Karpas-422 (cell line): ENCODE data around the gene METTL9. TPM values are rescaled to one million over a fixed set of nuclear protein-coding genes. Genes with fewer than 3 reads are reported as not detected.
"Not testable (repeated sequence)": the region's sequence is repeated elsewhere in the genome, so short reads cannot be mapped to it uniquely, and the experiment has no call there.

ENCODE experiments used
- DNase-seq: peaks from one replicate; pipeline ENCODE4 v3.0.0-alpha.2; 2015
- H2AFZ ChIP-seq: fragments of 200-600 bp; sonication (generic); 2 replicates; pipeline ENCODE4 v1.6.1; 2014; ENCODE audit warnings: antibody characterized with exemption, low read length, mixed read lengths
- H3K27ac ChIP-seq: fragments of 200-600 bp; sonication (generic); 2 replicates; pipeline ENCODE4 v1.5.1; 2014; ENCODE audit warnings: mild to moderate bottlenecking, low read length, moderate library complexity
- H3K27me3 ChIP-seq: fragments of 200-600 bp; sonication (generic); 2 replicates; pipeline ENCODE4 v1.6.1; 2014; ENCODE audit warnings: low read length, mixed read lengths
- H3K36me3 ChIP-seq: fragments of 200-600 bp; sonication (generic); 2 replicates; pipeline ENCODE4 v1.6.1; 2014; ENCODE audit warnings: low read length, mixed read lengths; ENCODE audit not compliant: insufficient read depth
- H3K4me1 ChIP-seq: fragments of 200-600 bp; sonication (generic); 2 replicates; pipeline ENCODE4 v1.6.1; 2014; ENCODE audit warnings: mild to moderate bottlenecking, low read length, mixed read lengths
- H3K4me2 ChIP-seq: fragments of 200-600 bp; sonication (generic); 2 replicates; pipeline ENCODE4 v1.6.1; 2014; ENCODE audit warnings: low read length, low read depth, mild to moderate bottlenecking; ENCODE audit not compliant: poor library complexity, severe bottlenecking
- H3K4me3 ChIP-seq: fragments of 200-600 bp; sonication (generic); 2 replicates; pipeline ENCODE4 v1.5.1; 2014; ENCODE audit warnings: mild to moderate bottlenecking, antibody characterized with exemption, low read length, mixed read lengths
- H3K79me2 ChIP-seq: fragments of 200-600 bp; sonication (generic); 2 replicates; pipeline ENCODE4 v1.6.1; 2014; ENCODE audit warnings: mild to moderate bottlenecking, low read length, mixed read lengths
- H3K9ac ChIP-seq: fragments of 200-600 bp; sonication (generic); 2 replicates; pipeline ENCODE4 v1.6.0; 2014; ENCODE audit warnings: low read length
- H3K9me2 ChIP-seq: fragments of 200-600 bp; sonication (generic), shearing (Covaris generic); replicated peaks from 2 replicates; pipeline ENCODE4 v1.6.0; 2014; ENCODE audit warnings: mild to moderate bottlenecking, low read length, moderate library complexity; ENCODE audit not compliant: insufficient read depth
- H3K9me3 ChIP-seq: fragments of 300-700, 200-600 bp; sonication (generic); 2 replicates; pipeline ENCODE4 v1.6.1; 2014; ENCODE audit warnings: low read length, mixed read lengths
- H4K20me1 ChIP-seq: fragments of 200-600 bp; sonication (generic); 2 replicates; pipeline ENCODE4 v1.6.1; 2014; ENCODE audit warnings: mild to moderate bottlenecking, antibody characterized with exemption, low read length, low read depth; ENCODE audit not compliant: insufficient read depth
- total RNA-seq: library from RNA; depleted of rRNA; stranded (reverse); fragments of >200 nt; shearing (Covaris generic); gene quantifications from 2 replicates; pipeline ENCODE4 v1.2.3, GENCODE V29; 2014; ENCODE audit warnings: low replicate concordance

Gene METTL9
- total RNA-seq, 1 experiment from 2014 or later: 90.6 TPM

- Histone ChIP-seq H3K9me2 (no peaks in the 10 kb centered on the region), H3K4me3 (no peak overlapping the region), H3K79me2 (no peaks in the 10 kb centered on the region), H2AFZ (no peak overlapping the region), H3K36me3 (no peaks in the 10 kb centered on the region), H3K27me3 (no peaks in the 10 kb centered on the region), H3K4me1 (peaks cover 6% of the 10 kb centered on the region), H3K27ac (no peak overlapping the region), H3K9me3 (no peaks in the 10 kb centered on the region), H3K4me2 (no peak overlapping the region), H4K20me1 (no peaks in the 10 kb centered on the region), H3K9ac (no peak overlapping the region)
- DNase-seq: no peak
Measured at GRCh38 chr16:21667575-21667974, 68.2 kb downstream of the METTL9 start.

GRCh38 chr16:21673469-21673868, 74.1 kb downstream of the METTL9 start:
- Histone ChIP-seq H3K9ac (no peak overlapping the region), H3K9me3 (peaks cover 4% of the 10 kb centered on the region; the same call in 1 of the 2 replicates), H3K4me2 (no peak overlapping the region), H3K27ac (no peak overlapping the region), H3K79me2 (no peaks in the 10 kb centered on the region), H3K27me3 (no peaks in the 10 kb centered on the region), H3K4me1 (no peaks in the 10 kb centered on the region), H3K4me3 (no peak overlapping the region), H3K36me3 (no peaks in the 10 kb centered on the region), H3K9me2 (no peaks in the 10 kb centered on the region), H2AFZ (no peak overlapping the region), H4K20me1 (no peaks in the 10 kb centered on the region)
- DNase-seq: no peak

- not testable (repeated sequence) for H4K20me1 ChIP-seq, H2AFZ ChIP-seq, H3K79me2 ChIP-seq, H3K27ac ChIP-seq, H3K4me3 ChIP-seq, H3K4me1 ChIP-seq, H3K4me2 ChIP-seq, H3K9me3 ChIP-seq, H3K36me3 ChIP-seq, H3K27me3 ChIP-seq, H3K9me2 ChIP-seq, DNase-seq, H3K9ac ChIP-seq
Measured at GRCh38 chr16:21674456-21674855, 75.1 kb downstream of the METTL9 start.

- H3K9ac ChIP-seq, H3K9me3 ChIP-seq, H3K4me3 ChIP-seq, H3K4me2 ChIP-seq, H2AFZ ChIP-seq, H3K27me3 ChIP-seq, H3K9me2 ChIP-seq, H3K36me3 ChIP-seq, H4K20me1 ChIP-seq, H3K4me1 ChIP-seq, H3K79me2 ChIP-seq, DNase-seq, H3K27ac ChIP-seq: not testable (repeated sequence)
Measured at GRCh38 chr16:21680714-21681113, 81.3 kb downstream of the METTL9 start.

GRCh38 chr16:21683184-21683583, 83.8 kb downstream of the METTL9 start:
- Histone ChIP-seq H3K4me1 (peaks cover 3% of the 10 kb centered on the region; the same call in 1 of the 2 replicates), H3K79me2 (no peaks in the 10 kb centered on the region), H3K27me3 (no peaks in the 10 kb centered on the region), H3K9me2 (no peaks in the 10 kb centered on the region), H3K27ac (no peak overlapping the region), H3K9ac (no peak overlapping the region), H3K9me3 (no peaks in the 10 kb centered on the region), H3K4me3 (no peak overlapping the region), H2AFZ (no peak overlapping the region), H4K20me1 (no peaks in the 10 kb centered on the region), H3K4me2 (no peak overlapping the region), H3K36me3 (no peaks in the 10 kb centered on the region)
- no peak for DNase-seq

- Histone ChIP-seq H3K27ac (no peak overlapping the region), H3K27me3 (no peaks in the 10 kb centered on the region), H3K4me3 (no peak overlapping the region), H2AFZ (no peak overlapping the region), H3K9me3 (no peaks in the 10 kb centered on the region), H3K4me2 (no peak overlapping the region), H3K36me3 (no peaks in the 10 kb centered on the region), H3K9me2 (no peaks in the 10 kb centered on the region), H3K4me1 (peaks cover 3% of the 10 kb centered on the region; the same call in 1 of the 2 replicates), H3K79me2 (no peaks in the 10 kb centered on the region), H4K20me1 (no peaks in the 10 kb centered on the region), H3K9ac (no peak overlapping the region)
- DNase-seq: peak; percentile 86
Measured at GRCh38 chr16:21684199-21684598, 84.8 kb downstream of the METTL9 start.

GRCh38 chr16:21685034-21685455, 85.7 kb downstream of the METTL9 start:
- Histone ChIP-seq H4K20me1 (no peaks in the 10 kb centered on the region), H3K27ac (no peak overlapping the region), H3K9ac (no peak overlapping the region), H3K9me3 (no peaks in the 10 kb centered on the region), H3K4me1 (peaks cover 3% of the 10 kb centered on the region; the same call in 1 of the 2 replicates), H3K4me3 (no peak overlapping the region), H3K9me2 (no peaks in the 10 kb centered on the region), H3K79me2 (no peaks in the 10 kb centered on the region), H2AFZ (no peak overlapping the region), H3K4me2 (no peak overlapping the region), H3K27me3 (no peaks in the 10 kb centered on the region), H3K36me3 (no peaks in the 10 kb centered on the region)
- DNase-seq: no peak

- Histone ChIP-seq H3K9me2 (no peaks in the 10 kb centered on the region), H3K27ac (no peak overlapping the region), H3K4me1 (peaks cover under 1% of the 10 kb centered on the region; the same call in 1 of the 2 replicates), H3K9me3 (no peaks in the 10 kb centered on the region), H3K36me3 (no peaks in the 10 kb centered on the region), H3K4me3 (no peak overlapping the region), H3K9ac (no peak overlapping the region), H4K20me1 (no peaks in the 10 kb centered on the region), H2AFZ (no peak overlapping the region), H3K27me3 (no peaks in the 10 kb centered on the region), H3K4me2 (no peak overlapping the region), H3K79me2 (no peaks in the 10 kb centered on the region)
- DNase-seq: no peak
Measured at GRCh38 chr16:21689107-21689506, 89.7 kb downstream of the METTL9 start.

- H3K79me2 ChIP-seq, DNase-seq, H3K36me3 ChIP-seq, H3K27me3 ChIP-seq, H3K4me1 ChIP-seq, H3K9ac ChIP-seq, H4K20me1 ChIP-seq, H3K9me3 ChIP-seq, H3K4me3 ChIP-seq, H3K4me2 ChIP-seq, H2AFZ ChIP-seq, H3K27ac ChIP-seq, H3K9me2 ChIP-seq: not testable (repeated sequence)
Measured at GRCh38 chr16:21690967-21691366, 91.6 kb downstream of the METTL9 start.
